IPS-18c (cell line): ENCODE measurements around the gene EPS8.

ENCODE experiments used
- H3K4me3 ChIP-seq: 2 replicates; pipeline ENCODE4 v1.7.0; 2013; ENCODE audit warnings: low read depth, mild to moderate bottlenecking, low read length, moderate library complexity; ENCODE audit not compliant: insufficient read depth
- H3K9me3 ChIP-seq: one replicate; pipeline ENCODE4 v1.6.1; 2013; ENCODE audit warnings: mild to moderate bottlenecking, low read length, moderate library complexity; ENCODE audit not compliant: control insufficient read depth, insufficient read depth

Gene EPS8

DNA sequence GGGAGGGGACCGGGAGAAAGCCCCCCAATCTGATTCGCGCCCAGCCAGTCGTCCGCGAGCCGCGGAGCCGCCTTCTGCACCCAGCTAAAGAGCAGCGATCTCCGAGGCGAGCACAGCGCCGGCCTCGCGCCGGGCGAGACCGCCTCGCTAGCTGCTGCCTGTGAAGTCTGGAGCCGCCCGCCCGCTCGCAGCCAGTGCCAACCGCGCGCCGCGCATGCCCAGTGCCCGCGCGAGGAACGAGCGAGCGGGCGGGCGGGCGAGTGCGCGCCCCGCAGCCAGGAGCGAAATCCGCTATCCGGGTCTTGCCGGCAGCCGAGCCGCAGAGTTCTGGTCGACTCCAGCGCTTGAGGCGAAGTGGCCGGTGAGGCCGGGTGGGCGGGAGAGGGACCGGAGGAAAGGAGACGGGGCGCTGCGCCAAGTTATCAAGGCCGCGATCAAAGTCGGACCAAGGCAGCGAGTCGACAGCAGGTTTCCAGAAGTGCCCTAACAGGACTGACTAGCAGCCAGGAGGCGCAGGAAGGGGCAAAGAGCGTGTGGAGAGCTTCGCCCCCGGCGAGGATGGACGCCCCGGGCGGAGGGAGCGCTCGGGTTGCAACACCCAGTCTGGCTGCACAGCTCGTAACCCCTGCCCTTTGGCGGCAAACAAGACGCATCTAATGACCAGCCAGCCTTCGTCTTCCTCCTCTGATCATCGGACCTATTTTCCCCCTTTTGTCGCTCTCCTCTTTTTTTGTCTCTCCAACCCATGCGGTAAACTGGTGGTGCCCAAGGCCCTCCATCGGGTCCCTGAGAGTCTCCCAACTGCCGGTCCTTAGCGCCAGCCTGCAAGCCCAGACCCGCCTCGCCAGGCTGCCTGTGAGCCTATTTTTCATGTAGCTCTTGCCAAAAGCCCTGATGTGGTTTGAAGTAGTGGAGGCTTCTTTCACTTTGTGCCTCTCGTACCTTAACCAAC lies at the start of gene EPS8:
TSS of gene EPS8 (minus strand) at position 169 of the 952 bp plus-strand sequence. CDS start 106,437 bp downstream, outside the sequence.
- H3K4me3 ChIP-seq, result peak within 1 kb of the TSS; percentile 78

DNA sequence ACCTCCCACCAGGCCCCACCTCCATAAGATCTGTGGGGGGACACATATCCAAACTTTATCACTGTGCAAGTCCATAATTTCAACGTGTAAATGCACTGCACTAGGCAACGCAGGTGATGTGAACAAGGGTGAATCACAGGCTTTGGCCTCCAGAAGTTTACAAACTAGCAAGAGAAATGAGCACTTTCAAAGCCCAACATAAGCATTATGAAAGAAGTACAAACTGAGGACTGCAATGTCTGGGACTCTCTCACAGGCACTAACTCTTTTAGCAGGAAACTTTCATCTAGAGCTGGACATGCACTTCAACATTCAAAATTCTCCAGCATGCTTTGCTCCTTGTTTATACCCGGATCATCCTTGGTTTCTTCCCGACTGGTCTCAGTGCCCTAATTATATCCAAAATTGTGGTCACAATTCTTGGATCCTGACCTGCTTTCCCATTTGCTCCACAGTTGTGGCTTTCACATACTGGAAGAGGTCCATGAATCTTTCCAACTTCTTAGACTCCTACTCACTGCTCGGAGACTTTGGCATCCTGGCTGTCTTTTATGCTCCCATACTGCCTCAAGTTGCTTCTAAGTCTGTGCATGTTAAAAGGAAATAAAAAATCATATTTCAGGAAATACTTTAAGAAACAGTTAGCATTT lies 48.1 kb upstream of the EPS8 start:
- Histone ChIP-seq H3K9me3 (no peaks in the 10 kb centered on the region), H3K4me3 (no peak overlapping the region)

More for the DNA sequence above, at the start of gene EPS8:
- no peaks in the 10 kb centered on the region for H3K9me3 ChIP-seq

DNA sequence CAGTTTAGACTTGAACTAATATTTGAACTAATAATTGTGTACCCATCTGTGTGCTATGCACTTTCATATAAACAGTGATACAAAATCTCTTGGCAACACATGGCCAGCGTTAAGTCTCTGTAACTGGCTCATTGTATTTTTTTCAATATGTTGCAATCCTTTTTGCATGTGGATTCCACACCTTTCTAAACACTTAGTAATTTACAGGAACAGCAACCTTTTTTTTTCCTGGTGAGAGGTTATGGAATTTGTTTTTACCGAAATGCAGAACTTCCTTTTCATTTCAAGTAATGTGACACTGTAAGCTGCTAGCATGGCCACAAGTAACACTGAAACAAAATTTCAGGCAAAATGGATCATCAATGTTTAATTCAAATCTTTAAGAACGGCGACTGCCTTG lies 45.4 kb upstream of the EPS8 start:
- no peaks in the 10 kb centered on the region for H3K9me3 ChIP-seq
- no peak overlapping the region for H3K4me3 ChIP-seq

DNA sequence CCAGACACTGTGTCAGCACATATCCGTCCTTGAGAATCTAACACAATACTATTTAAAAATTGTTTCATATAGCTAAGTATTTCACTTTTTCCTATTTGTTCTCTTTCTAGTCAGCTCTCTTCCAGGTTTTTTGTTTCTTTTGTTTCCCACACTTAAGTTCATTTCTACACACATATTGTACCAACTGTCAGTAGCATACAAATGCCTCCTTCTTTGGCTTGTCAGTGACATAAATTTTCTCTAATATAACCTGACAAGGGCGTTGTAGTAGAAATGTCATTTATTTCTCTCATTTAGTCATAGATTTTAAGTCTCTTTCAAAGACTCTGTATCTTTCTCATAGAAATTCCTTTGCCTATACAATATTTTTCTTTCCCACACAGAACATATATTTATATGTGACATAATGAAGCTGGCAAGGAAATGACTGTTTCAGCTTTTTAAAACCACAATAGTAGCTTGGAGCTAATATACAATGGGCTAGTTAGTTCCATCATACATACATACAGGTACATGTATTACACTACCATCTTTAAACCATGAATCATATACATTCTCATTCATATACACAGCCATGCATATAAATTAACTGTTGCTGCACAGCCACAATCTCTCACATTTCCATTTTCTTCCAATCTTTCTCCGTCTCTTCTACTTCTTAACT lies 42.3 kb upstream of the EPS8 start:
- no peak overlapping the region for H3K4me3 ChIP-seq
- no peaks in the 10 kb centered on the region for H3K9me3 ChIP-seq

DNA sequence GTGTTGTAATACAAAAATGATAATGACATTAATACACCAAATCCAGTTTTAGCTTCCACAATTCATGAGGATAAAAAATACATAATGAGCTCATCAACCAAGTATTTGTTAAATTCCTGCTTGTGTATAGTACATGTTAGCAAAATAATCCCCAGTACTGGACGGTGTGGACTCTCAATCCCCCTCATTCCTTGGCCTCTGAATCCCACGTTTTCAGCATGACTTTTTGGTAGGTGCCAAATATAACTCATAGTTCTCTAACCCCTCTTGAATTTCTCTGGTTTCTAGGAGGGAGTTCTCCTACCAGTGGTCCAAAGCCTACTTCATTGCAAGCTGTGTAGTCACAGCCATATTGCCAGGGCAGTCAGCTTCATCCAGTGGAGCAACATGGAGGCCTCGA lies 41.4 kb upstream of the EPS8 start:
- H3K9me3 ChIP-seq, result no peaks in the 10 kb centered on the region
- no peak overlapping the region for H3K4me3 ChIP-seq

DNA sequence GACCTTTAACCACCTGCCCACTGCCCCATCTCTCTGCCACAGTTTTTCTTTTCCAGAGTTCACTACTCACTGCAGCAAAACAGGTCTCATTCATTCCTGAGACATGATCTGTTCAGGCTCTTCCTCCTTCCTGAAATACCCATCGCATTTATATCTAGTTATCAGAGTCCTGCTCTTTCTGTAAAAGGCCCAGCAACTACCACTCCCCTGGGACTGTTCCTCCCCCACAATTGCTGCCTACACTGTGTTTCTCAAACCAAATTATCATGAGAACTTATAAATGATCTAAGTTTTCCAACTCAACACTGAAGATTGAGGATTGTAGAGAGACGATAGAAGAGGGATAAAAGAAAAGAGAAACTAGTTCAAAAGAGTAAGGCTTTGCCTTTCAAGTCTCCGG lies 40.8 kb upstream of the EPS8 start:
- no peaks in the 10 kb centered on the region for H3K9me3 ChIP-seq
- no peak overlapping the region for H3K4me3 ChIP-seq

DNA sequence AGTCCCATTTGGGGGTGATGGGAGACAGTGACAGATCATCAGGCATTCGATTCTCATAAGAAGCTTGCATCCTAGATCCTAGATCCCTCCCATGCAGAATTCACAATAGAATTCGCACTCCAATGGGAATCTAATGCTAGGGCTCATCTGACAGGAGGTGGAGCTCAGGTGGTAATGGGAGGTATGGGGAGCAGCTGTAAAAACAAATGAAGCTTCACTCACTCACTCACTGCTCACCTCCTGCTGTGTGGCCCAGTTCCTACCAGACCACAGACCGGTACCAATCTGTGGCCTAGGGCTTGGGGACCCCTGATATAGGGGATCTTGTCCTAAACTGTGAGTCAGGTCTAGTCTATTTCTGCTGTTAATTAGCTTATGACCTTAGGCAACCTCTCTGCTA lies 40.1 kb upstream of the EPS8 start:
- Histone ChIP-seq H3K9me3 (no peaks in the 10 kb centered on the region), H3K4me3 (no peak overlapping the region)

DNA sequence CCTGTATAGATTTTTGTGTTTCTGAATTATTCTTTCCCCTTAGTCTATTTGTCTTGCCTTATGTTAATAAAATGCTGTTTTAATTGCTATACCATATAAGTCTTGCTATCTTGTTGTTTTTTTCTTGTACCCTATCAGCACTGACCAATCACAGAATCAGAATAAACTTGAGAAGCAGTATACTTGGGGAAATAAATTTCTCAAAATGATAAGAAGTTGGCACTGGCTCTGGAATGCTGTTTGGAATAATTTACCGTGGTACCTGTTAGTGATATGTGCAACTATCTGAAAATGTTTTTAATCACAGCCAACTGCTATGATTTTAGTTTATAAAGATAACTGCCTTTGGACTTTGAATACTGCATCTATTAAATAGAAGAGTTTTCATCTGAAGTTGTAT lies 37.9 kb upstream of the EPS8 start:
- no peak overlapping the region for H3K4me3 ChIP-seq
- H3K9me3 ChIP-seq, result no peaks in the 10 kb centered on the region

DNA sequence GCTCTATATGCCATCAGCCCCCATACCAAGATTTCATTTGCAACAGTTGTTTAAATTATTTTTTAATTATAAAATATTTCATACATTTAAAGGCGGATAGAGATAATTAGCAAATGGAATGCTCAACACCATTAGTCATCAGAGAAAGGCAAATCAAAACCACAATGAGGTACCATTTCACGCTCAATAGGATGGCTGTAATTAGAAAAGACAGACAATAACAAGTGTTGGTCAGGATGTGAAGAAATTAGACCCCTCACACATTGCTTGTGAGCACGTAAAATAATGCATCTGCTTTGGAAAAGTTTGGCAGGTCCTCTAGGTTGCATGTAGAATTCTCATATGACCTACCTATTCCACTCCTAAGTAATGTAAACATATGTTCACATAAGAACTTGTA lies 35.3 kb upstream of the EPS8 start:
- no peaks in the 10 kb centered on the region for H3K9me3 ChIP-seq
- H3K4me3 ChIP-seq, result no peak overlapping the region

DNA sequence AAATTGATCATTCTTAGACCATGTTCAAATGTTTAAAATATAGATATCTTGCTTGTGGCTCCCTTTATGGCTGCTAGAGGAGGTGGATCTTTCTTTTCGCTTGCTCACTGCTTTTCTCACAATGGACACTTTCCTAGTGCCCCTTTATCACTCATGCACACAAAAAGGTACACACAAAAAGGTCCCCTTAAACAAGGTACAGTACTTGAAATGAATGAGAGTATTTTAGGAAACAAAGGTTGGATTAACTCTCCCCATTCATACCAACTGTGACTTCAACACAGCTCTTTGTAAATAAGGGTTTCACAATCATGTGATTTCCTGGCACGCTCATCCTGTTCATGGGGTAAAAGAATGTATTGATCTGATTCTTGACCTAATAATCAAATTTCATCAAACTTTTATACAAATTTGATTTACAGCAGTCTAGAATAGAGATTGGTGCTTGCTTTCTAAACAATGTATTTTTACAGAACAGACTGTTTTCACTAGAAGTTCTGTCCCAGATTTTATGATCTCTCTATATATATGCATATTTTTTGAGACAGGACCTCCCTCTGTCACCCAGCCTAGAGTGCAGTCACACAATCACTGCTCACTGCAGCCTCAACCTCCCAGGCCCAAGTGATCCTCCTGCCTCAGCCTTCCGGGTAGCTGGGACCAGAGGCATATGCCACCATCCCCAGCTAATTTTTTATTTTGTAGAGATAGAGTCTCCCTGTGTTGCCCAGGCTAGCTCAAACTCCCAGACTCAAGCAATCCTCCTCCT lies 34.4 kb upstream of the EPS8 start:
- Histone ChIP-seq H3K9me3 (no peaks in the 10 kb centered on the region), H3K4me3 (no peak overlapping the region)

DNA sequence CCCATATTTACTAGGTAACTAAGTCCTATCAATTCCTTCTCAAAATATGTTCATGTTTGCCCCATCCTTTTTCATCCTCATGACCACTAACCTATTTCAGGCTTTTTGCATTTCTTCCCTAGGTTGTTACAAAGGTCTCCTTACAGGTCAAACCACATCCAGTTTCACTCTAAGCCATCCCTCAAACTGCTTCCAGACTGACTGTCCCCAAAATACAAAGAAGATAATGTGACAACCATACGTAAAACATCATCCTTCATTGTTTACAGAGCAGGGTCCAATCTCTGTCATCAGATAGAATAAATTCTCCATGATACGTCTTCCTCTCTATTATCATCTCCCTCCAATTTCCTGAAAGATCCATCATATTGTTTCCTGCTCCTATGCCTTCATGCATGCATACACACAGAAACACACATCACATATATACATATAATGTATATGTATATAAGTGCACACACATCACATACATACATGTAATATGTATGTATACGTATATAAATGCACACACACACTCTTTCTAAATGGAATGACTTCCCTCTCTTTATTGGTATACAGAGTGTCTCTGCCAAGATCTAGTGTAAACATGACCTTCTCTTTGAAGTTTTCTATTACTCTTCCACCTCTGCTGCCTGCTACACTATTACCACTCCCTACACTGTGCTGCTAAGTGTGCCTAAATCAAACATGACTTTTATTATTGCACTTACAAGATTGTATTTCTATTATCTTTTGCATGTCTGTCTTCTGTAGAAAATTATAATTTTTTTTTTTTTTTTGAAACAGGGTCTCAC lies 30.7 kb upstream of the EPS8 start:
- Histone ChIP-seq H3K9me3 (no peaks in the 10 kb centered on the region), H3K4me3 (no peak overlapping the region)

DNA sequence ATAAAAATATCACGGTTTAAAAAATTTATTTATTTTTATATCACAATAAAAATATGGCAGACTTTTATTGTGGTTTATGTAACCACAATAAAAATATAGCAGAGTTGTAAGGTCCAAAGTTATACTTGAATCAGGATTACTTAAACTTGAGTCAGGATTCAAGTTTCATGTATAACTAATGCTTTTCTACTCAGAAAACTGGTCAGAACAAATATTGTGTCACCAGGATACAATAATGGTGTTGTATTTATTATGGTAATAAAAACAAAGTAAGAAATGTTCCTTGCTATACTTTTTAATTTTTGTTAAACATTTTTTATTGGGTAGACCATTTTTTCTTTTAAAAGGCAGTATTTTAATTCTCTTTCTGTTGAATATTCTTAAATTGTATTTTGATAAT lies 29.2 kb upstream of the EPS8 start:
- Histone ChIP-seq H3K4me3 (no peak overlapping the region), H3K9me3 (no peaks in the 10 kb centered on the region)

DNA sequence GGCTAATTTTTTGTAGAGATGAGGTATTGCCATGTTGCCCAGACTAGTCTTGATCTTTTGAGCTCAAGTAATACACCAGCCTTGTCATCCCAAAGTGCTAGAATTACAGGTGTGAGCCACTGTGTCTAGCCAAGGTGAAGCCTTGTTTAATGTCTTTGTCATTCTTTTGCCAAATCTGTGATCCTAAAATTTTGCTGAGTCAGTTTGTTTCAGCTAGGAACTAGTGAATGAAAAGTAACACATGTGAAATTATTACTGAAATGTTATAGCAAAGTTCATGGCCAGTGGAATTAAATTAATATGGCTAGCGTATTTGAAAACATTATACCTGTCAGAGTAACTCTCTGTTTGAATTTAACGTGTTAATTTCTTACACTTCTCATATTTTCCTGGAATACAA lies 26.5 kb upstream of the EPS8 start:
- no peaks in the 10 kb centered on the region for H3K9me3 ChIP-seq
- H3K4me3 ChIP-seq, result no peak overlapping the region

DNA sequence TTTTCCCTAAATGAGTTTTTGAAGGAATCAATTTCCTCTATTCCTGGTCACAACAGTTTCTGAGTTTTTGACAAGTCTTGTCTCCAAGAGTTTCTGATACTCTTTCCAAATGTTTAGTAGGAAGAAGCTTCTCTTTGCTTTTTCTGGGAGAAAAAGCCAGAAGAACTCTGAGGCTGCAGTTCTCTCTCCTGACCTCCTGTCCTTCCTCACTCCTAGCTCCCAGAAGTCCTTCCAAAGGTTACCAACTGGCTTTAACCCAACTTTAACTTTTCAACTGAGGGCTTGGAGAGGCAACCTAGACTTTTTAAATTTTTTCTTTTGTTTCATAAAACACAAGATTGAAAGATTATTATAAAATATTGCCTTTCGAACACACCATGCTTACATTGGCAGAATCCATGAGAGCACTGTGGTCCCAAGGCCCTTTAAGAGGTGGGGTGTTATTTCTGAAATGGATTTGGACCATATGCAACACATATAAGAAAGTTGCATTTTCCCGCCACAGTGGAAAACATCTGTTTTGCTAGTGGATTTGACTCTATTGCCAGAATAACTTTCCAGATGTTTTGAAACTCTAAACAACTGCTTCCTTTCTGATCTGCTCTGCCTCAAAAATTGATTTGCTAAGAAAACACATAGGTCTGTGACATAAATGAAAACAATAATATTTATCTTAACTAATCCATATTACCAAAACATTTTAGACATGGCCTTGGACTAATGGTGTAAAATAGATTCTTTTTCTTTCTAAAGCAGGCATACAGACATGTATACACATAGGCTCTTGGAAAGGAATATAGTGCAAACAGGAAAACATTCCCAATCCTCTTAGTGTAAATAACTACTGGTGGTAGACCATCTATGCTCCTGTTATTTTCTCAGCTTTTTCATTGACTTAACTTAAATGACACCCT lies 22.3 kb upstream of the EPS8 start:
- H3K4me3 ChIP-seq, result no peak overlapping the region
- no peaks in the 10 kb centered on the region for H3K9me3 ChIP-seq

DNA sequence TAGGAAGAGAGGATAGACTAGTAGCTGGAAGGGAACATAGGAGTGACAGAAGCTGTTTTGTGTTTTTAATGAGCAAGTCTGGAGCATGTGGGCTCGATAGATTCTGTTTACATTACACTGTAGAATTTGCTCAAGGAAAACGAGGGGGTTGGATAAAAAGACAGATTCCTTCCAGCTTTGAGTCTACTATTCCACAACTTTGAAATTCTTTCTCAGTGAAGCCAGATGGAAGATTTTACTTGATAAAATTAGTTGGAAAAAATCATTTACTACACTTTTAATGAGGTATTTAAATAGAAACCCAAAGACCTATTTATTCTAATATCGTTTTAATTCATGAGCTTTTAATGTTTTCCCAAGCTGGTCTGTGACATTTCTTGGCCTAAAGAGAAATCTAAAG lies 19.5 kb upstream of the EPS8 start:
- Histone ChIP-seq H3K4me3 (no peak overlapping the region), H3K9me3 (no peaks in the 10 kb centered on the region)

DNA sequence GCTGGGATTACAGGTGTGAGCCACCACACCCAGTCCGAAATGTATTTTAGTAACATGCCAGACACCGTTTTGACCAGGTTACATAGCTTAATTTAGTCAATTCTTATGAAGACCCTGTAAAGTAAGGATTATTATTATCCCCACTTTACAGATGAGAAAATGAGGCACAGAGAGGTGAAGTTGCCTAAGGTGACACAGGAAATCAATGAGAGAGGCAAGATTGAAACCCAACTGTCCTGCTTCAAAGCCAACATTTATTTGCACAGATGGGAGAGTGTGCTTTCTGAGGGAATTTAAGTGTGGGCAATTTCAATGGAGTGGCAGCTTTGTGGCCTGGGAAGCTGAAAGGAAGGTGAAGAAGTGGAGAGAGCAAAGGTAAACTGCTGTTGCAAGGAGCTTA lies 19.1 kb upstream of the EPS8 start:
- Histone ChIP-seq H3K4me3 (no peak overlapping the region), H3K9me3 (no peaks in the 10 kb centered on the region)
